Muscle layer of colon (tissue), 2 donors: ENCODE data around the gene OPCML.
"Not testable (repeated sequence)": the region's sequence is repeated elsewhere in the genome, so short reads cannot be mapped to it uniquely, and the experiment has no call there.

Source experiments
- H3K27ac ChIP-seq: one replicate; pipeline ENCODE4 v1.7.0; 2013; ENCODE audit warnings: low read depth, mild to moderate bottlenecking, low read length, moderate library complexity
- H3K27me3 ChIP-seq, 2 donors: one replicate each; pipeline ENCODE4 v1.7.0; 2013; ENCODE audit warnings: low read length in 2 of 2, mild to moderate bottlenecking in 2 of 2; ENCODE audit not compliant: insufficient read depth in 2 of 2, control insufficient read depth in 1 of 2
- H3K36me3 ChIP-seq: one replicate; pipeline ENCODE4 v1.7.0; 2013; ENCODE audit warnings: mild to moderate bottlenecking, low read length; ENCODE audit not compliant: insufficient read depth
- H3K4me1 ChIP-seq: one replicate; pipeline ENCODE4 v1.7.0; 2013; ENCODE audit warnings: mild to moderate bottlenecking, low read length; ENCODE audit not compliant: insufficient read depth
- H3K4me3 ChIP-seq, 2 donors: one replicate each; pipeline ENCODE4 v1.7.0; 2013; ENCODE audit warnings: low read length in 2 of 2, low read depth in 1 of 2, mild to moderate bottlenecking in 1 of 2, moderate library complexity in 1 of 2
- H3K9ac ChIP-seq: one replicate; pipeline ENCODE4 v1.7.0; 2013; ENCODE audit warnings: low read length
- H3K9me3 ChIP-seq: one replicate; pipeline ENCODE4 v1.7.0; 2013; ENCODE audit warnings: mild to moderate bottlenecking, low read length
- donor health status: abdominal sarcoma.
- donor health status: Adenocarcinoma of cecum.

The OPCML gene

GRCh38 chr11:132405728-132406127 lies 1126.6 kb downstream of the OPCML start:
- Histone ChIP-seq H3K27me3 (no peaks in the 10 kb centered on the region), H3K9me3 (no peaks in the 10 kb centered on the region), H3K9ac (no peak overlapping the region), H3K4me1 (no peaks in the 10 kb centered on the region), H3K27ac (no peak overlapping the region), H3K4me3 (no peak overlapping the region), H3K36me3 (no peaks in the 10 kb centered on the region)

- Histone ChIP-seq H3K9ac (no peak overlapping the region), H3K4me3 (no peak overlapping the region), H3K27me3 (no peaks in the 10 kb centered on the region), H3K9me3 (no peaks in the 10 kb centered on the region), H3K36me3 (no peaks in the 10 kb centered on the region), H3K27ac (no peak overlapping the region), H3K4me1 (no peaks in the 10 kb centered on the region)
These were observed 1130.1 kb downstream of the OPCML start for GRCh38 chr11:132402071-132402684.

GRCh38 chr11:132396318-132396717 lies 1136.0 kb downstream of the OPCML start:
- Histone ChIP-seq H3K4me3 (no peak overlapping the region), H3K36me3 (no peaks in the 10 kb centered on the region), H3K4me1 (no peaks in the 10 kb centered on the region), H3K9me3 (no peaks in the 10 kb centered on the region), H3K9ac (no peak overlapping the region), H3K27me3 (no peaks in the 10 kb centered on the region), H3K27ac (no peak overlapping the region)

- H3K27me3 ChIP-seq, result no peaks in the 10 kb centered on the region
- no peaks in the 10 kb centered on the region for H3K36me3 ChIP-seq
- no peaks in the 10 kb centered on the region for H3K4me1 ChIP-seq
- H3K4me3 ChIP-seq, result no peak overlapping the region
- no peak overlapping the region for H3K9ac ChIP-seq
- H3K27ac ChIP-seq, result no peak overlapping the region
- no peaks in the 10 kb centered on the region for H3K9me3 ChIP-seq
These were observed 1136.9 kb downstream of the OPCML start for GRCh38 chr11:132395434-132395833.

GRCh38 chr11:132379540-132379939 lies 1152.8 kb downstream of the OPCML start:
- Histone ChIP-seq H3K9ac (no peak overlapping the region), H3K9me3 (no peaks in the 10 kb centered on the region), H3K27me3 (no peaks in the 10 kb centered on the region), H3K4me1 (no peaks in the 10 kb centered on the region), H3K4me3 (no peak overlapping the region), H3K36me3 (no peaks in the 10 kb centered on the region), H3K27ac (no peak overlapping the region)

- Histone ChIP-seq H3K36me3 (no peaks in the 10 kb centered on the region), H3K4me1 (no peaks in the 10 kb centered on the region), H3K27ac (no peak overlapping the region), H3K9ac (no peak overlapping the region), H3K27me3 (no peaks in the 10 kb centered on the region), H3K9me3 (no peaks in the 10 kb centered on the region), H3K4me3 (no peak overlapping the region)
These were observed 1158.7 kb downstream of the OPCML start for GRCh38 chr11:132373405-132374143.

GRCh38 chr11:132370114-132370513 lies 1162.2 kb downstream of the OPCML start:
- not testable (repeated sequence) for H3K4me1 ChIP-seq, H3K27ac ChIP-seq, H3K27me3 ChIP-seq, H3K9me3 ChIP-seq, H3K36me3 ChIP-seq, H3K9ac ChIP-seq, H3K4me3 ChIP-seq

GRCh38 chr11:132367293-132367692 lies 1165.0 kb downstream of the OPCML start:
- Histone ChIP-seq H3K9me3 (no peaks in the 10 kb centered on the region), H3K27ac (no peak overlapping the region), H3K36me3 (no peaks in the 10 kb centered on the region), H3K9ac (no peak overlapping the region), H3K4me3 (no peak overlapping the region), H3K27me3 (no peaks in the 10 kb centered on the region), H3K4me1 (no peaks in the 10 kb centered on the region)

- no peaks in the 10 kb centered on the region for H3K9me3 ChIP-seq
- no peaks in the 10 kb centered on the region for H3K36me3 ChIP-seq
- no peaks in the 10 kb centered on the region for H3K27me3 ChIP-seq
- H3K4me3 ChIP-seq, result no peak overlapping the region
- no peak overlapping the region for H3K9ac ChIP-seq
- H3K4me1 ChIP-seq, result no peaks in the 10 kb centered on the region
- no peak overlapping the region for H3K27ac ChIP-seq
These were observed 1166.7 kb downstream of the OPCML start for GRCh38 chr11:132365650-132366049.
